D721Med (cell line): ENCODE measurements around the gene PCED1B.
"Not testable (repeated sequence)": the region's sequence is repeated elsewhere in the genome, so short reads cannot be mapped to it uniquely, and the experiment has no call there.

ENCODE experiments used
- DNase-seq: peaks from one replicate; pipeline ENCODE4 v3.0.0; 2011; ENCODE audit warnings: low spot score; ENCODE audit not compliant: insufficient read length
- FAIRE-seq: peaks from 2 replicates; lab custom pipeline; 2011; peaks lifted over from hg19 to GRCh38; lab: Jason Lieb, UNC
- TF ChIP-seq, protein P1 (sequence below): IDR thresholded peaks from 2 replicates; pipeline ENCODE4 v1.5.1; 2012; ENCODE audit warnings: mild to moderate bottlenecking, control low read depth; ENCODE audit not compliant: insufficient read depth; ENCODE audit errors: missing control alignments

Gene PCED1B

DNA sequence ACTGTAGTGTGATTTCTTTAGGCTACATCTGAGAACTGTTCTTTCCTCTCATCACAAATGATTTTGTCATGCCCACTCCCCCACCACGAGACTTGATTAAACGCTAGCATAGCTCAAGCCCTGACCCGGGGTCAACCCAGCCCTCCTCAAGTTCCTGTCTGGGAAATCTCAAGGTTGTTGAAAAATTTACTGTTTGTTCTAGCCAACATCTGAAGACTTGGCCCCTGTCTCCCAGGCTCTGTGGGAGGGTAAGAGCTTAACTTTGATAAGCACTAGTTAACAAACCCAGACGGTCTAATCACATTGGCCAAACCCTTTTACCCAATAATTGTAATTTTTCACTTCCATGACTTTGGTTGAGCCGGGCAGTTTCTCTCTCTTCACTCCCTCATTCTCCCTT lies 86.5 kb downstream of the PCED1B start:
- DNase-seq (no peak), FAIRE-seq (no peak)
- TF ChIP-seq, protein P1, sequence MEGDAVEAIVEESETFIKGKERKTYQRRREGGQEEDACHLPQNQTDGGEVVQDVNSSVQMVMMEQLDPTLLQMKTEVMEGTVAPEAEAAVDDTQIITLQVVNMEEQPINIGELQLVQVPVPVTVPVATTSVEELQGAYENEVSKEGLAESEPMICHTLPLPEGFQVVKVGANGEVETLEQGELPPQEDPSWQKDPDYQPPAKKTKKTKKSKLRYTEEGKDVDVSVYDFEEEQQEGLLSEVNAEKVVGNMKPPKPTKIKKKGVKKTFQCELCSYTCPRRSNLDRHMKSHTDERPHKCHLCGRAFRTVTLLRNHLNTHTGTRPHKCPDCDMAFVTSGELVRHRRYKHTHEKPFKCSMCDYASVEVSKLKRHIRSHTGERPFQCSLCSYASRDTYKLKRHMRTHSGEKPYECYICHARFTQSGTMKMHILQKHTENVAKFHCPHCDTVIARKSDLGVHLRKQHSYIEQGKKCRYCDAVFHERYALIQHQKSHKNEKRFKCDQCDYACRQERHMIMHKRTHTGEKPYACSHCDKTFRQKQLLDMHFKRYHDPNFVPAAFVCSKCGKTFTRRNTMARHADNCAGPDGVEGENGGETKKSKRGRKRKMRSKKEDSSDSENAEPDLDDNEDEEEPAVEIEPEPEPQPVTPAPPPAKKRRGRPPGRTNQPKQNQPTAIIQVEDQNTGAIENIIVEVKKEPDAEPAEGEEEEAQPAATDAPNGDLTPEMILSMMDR: no peak

DNA sequence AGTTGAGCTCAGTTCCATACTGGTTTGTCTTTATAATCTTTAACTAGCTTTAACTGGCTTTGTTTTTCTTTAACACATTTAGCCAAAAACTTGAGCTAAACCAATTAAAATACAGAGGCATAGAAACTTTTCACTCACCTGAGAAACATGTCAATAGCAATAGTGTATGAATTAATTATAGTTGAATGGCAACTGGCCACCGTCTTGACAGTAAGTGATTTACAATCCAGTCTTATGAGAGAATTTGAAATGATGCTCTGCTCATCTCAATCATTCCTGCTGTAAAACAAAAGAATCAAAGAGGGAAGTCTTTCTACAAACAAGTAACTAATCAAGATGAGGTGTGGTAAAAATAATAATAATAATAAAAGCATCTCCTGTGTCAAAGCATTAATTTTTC lies 86.9 kb downstream of the PCED1B start:
- FAIRE-seq (no peak), DNase-seq (no peak)
- TF ChIP-seq, protein P1: no peak

DNA sequence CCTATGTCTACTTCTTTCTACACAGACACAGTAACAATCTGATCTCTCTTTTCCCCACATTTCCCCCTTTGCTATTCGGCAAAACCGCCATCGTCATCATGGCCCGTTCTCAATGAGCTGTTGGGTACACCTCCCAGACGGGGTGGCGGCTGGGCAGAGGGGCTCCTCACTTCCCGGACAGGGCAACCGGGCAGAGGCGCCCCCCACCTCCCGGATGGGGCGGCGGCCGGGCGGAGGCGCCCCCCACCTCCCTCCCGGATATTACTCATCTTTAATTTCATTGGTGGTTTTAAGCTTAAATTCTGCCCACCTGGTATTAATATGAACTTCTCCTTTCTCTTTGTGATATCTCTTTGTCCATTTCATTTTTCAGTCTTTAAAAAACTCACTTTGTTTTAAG lies 90.9 kb downstream of the PCED1B start:
- DNase-seq, FAIRE-seq: not testable (repeated sequence)

DNA sequence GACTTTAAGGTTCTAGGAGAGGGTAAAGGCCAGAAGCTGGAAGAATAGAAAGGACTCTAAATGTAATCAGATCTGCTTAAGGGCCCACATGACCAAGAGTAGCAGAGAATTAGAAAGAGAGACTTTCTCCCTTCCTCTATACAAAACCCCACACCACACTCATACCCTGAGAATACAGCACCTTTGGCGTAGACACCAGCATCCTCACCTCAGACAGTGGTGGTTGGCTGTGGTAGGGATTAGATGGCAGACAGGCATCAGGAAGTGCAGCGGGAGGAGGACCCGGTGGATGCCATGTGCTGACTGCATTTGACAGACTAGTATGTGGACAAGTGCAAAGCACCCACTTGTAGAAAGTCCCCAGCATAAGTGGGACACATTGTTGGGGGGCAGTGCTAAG lies 98.6 kb downstream of the PCED1B start:
- no peak for DNase-seq
- no peak for FAIRE-seq
- TF ChIP-seq, protein P1: no peak

DNA sequence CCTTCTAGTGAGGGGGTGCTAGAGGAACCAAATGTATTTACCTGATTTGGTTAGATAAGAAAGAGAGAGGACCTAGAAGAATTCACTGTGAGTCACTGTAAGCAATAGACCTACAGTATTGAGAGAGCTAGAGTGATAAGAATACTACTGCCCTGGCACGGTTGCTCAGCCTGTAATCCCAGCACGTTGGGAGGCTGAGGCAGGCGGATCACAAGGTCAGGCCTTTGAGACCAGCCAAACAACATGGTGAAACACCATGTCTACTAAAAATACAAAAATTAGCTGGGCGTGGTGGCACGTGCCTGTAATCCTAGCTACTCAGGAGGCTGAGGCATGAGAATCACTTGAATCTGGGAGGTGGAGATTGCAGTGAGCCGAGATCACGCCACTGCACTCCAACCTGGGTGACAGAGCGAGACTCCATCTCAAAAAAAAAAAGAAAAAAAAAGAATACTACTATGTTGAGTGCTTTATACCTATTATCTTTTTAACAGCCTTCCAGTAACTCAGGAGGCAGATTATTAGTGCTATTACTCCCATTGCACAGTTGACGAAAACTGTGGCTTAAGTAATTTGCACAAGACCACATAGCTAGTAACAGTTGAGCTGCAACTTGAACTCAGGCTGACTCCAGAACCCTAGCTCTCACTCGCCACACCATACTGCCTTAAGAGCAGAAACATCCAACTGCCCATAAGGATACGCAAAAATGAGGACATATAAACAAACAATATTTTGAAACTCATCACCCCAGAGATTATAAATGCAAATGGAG lies 102.9 kb downstream of the PCED1B start:
- DNase-seq, FAIRE-seq: not testable (repeated sequence)

DNA sequence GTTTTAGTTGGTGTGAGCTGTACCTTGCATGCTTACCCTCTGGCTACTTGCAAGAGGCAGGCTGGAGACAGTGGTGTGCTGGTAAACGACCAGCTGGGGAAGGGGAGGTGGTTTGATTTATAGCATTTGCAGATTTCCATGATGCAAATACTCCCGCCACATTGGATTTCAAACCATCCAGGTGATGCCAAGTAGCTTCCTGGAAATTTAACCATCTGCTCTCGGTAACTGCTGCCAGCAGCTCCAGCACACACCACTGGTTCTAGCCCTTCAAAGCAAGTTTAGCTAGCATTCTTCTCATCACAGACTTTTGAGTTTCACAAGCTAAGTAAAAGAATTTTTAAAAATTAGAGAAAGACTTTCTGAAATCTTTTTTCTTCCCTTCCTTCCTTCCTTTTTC lies 104.8 kb downstream of the PCED1B start:
- FAIRE-seq: no peak
- DNase-seq: no peak
- TF ChIP-seq, protein P1: no peak

DNA sequence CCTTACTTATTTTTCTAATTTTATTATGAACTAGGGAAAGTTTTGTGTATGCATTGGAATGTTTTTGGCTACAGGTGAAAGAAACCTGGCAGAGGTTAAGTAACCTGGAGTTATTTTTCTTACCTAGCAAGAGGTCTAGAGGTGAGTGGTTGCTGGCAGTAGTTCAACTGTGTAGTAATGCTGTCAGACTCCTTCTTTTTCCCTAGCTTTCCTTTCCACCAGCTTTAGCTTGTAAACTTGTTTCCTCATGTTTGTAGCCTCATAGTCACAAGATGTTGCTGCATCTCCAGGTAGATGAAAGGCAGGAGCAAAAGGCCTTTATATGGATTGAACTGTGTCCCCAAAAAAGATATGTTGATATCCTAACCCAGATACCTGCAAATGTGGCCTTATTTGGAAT lies 105.4 kb downstream of the PCED1B start:
- DNase-seq: no peak
- TF ChIP-seq, protein P1: no peak
- no peak for FAIRE-seq

DNA sequence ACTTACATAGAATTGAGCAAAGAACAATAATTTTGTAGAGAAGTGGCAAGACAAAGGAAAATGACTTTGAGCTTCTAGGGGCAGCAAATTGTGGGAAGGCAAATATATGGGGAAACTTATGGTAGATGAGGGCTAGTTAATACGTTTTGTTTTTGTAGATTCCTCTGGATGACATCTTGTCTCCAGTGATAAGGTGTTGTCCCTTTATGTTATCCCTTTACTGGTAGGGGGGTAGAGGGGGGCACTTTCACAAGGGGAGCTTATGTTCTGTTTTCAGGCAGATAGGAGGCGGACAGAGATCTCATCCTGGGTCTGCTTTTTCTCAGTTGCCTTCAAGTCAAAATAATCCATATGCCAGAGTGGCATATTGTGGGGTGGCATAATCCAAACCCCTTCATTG lies 106.8 kb downstream of the PCED1B start:
- FAIRE-seq (no peak), DNase-seq (no peak)
- TF ChIP-seq, protein P1: no peak
